ENCODE measurements around the gene IGSF9B. TPM values are rescaled to one million over a fixed set of nuclear protein-coding genes. Genes with fewer than 3 reads are reported as not detected.

Gene IGSF9B
- total RNA-seq, 2 donors from 2014 or later = 2.3 to 4.4 TPM

DNA sequence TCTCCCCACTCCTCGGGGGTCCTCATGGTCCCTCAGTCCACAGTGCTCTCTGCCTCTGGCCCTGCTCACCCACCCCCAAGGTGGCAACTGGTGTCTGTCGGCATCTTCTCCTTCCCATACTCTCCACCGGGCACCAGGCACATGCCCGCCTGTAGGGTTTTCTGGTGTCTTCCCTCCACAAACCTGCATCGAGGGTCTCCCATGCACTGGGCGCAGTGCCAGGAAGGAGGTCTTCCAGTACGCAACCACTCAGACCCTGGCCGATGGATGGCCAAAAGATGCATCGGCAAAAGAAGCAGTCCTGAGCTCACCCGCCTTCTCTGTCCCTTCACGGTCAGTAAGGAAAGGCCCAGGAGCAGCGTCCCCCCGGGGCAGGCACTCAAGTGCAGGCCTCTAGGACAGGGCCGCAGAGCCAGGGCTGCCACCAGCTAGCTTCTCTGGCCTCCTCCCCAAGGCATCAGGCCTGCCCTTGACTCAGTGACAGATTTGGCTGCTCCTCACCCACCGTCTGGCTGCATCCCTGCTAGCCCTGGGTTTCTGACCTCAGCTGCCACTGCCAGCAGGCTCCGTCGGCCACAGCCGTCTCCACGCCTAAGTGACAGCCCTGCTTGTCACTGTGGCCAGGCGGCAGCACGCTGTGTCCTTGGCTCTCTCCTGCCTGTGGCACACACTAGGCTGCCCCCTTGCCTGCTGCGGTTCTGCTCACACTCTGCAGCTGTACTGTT, 32.1 kb upstream of the IGSF9B start:
- intact Hi-C loops (cut with DNase I, micrococcal nuclease) = no loop called here
- ATAC-seq = no peak

GRCh38 chr11:133987171-133987570, 30.4 kb upstream of the IGSF9B start:
- ATAC-seq (no peak), DNase-seq (no peak)
- intact Hi-C loops (cut with DNase I, micrococcal nuclease) = no loop called here

More for the DNA sequence above, 32.1 kb upstream of the IGSF9B start:
- DNase-seq = no peak

- ATAC-seq (no peak), DNase-seq (no peak)
- intact Hi-C loops (cut with DNase I, micrococcal nuclease) = no loop called here
Observed at GRCh38 chr11:133985981-133986944, 29.5 kb upstream of the IGSF9B start.

- intact Hi-C loops (cut with DNase I, micrococcal nuclease) = no loop called here
- no peak for ATAC-seq
- DNase-seq = no peak
Observed at GRCh38 chr11:133984828-133985227, 28.1 kb upstream of the IGSF9B start.

- intact Hi-C loops (cut with DNase I, micrococcal nuclease) = no loop called here
- DNase-seq = no peak
- ATAC-seq = no peak
Observed at GRCh38 chr11:133983660-133984316, 27.0 kb upstream of the IGSF9B start.

DNA sequence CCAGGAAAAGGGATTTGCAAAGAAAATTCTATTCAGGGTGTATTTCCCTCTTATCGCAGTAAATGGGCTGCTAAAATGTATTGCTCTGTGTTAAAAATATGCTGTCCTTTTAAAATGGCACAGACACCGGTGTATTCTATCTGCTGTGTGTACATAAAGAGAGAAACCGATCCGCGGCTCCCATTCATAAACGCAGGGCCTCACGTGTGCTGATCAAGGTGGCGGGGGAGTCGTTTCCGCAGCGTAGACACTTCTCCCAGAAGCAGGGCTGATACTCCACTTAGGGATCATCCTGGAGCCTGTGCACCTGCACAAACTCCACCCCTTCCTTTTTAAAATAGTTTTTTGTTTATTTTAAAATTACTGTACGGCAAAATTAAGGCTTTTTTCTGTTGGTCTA, 26.1 kb upstream of the IGSF9B start:
- DNase-seq = no peak
- intact Hi-C loops (cut with DNase I, micrococcal nuclease) = no loop called here
- ATAC-seq = no peak

- no peak for ATAC-seq
- intact Hi-C loops (cut with DNase I, micrococcal nuclease) = no loop called here
- DNase-seq = no peak
Observed at GRCh38 chr11:133982151-133982550, 25.4 kb upstream of the IGSF9B start.

GRCh38 chr11:133981156-133981555, 24.4 kb upstream of the IGSF9B start:
- intact Hi-C loops (cut with DNase I, micrococcal nuclease) = no loop called here
- DNase-seq (no peak), ATAC-seq (no peak)

DNA sequence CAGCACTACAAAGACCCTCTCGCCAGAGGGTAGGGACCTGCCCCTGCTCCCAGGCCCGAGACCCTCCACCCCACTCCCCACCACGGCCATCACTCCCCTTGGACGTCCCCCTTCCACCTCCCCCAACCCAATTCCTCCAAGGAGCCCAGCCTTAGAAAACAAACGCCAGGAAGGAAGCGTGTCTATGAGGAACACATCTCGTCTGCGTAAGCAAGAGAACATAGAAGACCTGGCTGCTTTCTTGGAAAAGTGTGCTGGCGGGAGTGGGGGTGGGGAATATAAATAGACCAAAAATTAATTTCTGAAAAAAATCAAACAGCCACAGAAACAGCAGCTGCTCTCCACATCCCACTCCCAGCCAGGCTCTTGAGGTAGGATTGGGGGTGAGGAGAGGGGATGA, 23.9 kb upstream of the IGSF9B start:
- DNase-seq (no peak), ATAC-seq (no peak)
- intact Hi-C loops (cut with DNase I, micrococcal nuclease) = no loop called here

DNA sequence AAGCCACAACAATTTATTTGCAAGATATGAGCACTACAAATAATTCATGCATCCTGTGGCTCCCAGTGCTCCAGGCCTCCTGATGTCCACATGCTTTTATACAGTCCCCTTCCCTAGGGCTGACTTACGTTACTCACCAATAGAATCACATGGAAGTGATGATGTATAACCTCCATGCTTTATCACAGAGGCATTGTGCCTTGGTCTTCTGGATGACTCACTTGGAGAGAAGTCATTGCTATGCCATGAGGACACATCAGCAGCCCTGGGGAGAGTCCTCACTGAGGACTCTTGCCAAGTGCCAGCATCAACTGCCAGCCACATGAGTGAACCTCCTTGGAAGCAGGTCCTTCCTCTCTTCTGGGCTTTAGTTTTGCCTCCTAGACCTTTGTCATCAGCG, 22.0 kb upstream of the IGSF9B start:
- ATAC-seq = no peak

GRCh38 chr11:133977067-133977677, 20.4 kb upstream of the IGSF9B start:
- intact Hi-C loops (cut with DNase I, micrococcal nuclease) = no loop called here
- DNase-seq = no peak
- no peak for ATAC-seq

More for the DNA sequence above, 22.0 kb upstream of the IGSF9B start:
- DNase-seq = no peak
- intact Hi-C loops (cut with DNase I, micrococcal nuclease) = no loop called here

- no peak for ATAC-seq
- DNase-seq = no peak
- intact Hi-C loops (cut with DNase I, micrococcal nuclease) = no loop called here
Observed at GRCh38 chr11:133975488-133975849, 18.7 kb upstream of the IGSF9B start.

- ATAC-seq = no peak
- no peak for DNase-seq
- intact Hi-C loops (cut with DNase I, micrococcal nuclease) = no loop called here
Observed at GRCh38 chr11:133974836-133975487, 18.2 kb upstream of the IGSF9B start.

DNA sequence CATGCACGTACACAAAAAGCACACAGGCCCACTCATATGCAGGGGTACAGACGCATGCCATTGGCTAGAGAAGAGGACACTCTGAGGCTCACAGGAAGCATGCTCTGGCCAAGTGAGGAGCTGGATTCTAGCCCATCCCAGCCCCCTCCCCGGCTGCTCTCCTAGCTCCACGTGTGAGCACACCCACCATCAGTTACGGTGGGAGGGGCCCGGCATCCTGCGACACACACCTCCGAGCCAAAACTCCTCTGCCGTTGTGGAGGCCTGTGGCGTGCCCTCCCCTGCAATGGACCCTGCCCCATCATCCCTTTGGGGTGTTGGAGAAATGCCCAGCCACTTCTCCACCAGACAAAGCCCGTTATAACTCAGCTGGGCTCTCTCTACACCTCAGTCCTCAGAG, 15.1 kb upstream of the IGSF9B start:
- no peak for ATAC-seq
- intact Hi-C loops (cut with DNase I, micrococcal nuclease) = no loop called here

GRCh38 chr11:133969112-133969511, 12.3 kb upstream of the IGSF9B start:
- intact Hi-C loops (cut with DNase I, micrococcal nuclease) = no loop called here
- DNase-seq = no peak
- no peak for ATAC-seq

More for the DNA sequence above, 15.1 kb upstream of the IGSF9B start:
- no peak for DNase-seq

GRCh38 chr11:133968300-133968699, 11.5 kb upstream of the IGSF9B start:
- intact Hi-C loops (cut with DNase I, micrococcal nuclease) = no loop called here
- DNase-seq = no peak
- ATAC-seq = no peak

DNA sequence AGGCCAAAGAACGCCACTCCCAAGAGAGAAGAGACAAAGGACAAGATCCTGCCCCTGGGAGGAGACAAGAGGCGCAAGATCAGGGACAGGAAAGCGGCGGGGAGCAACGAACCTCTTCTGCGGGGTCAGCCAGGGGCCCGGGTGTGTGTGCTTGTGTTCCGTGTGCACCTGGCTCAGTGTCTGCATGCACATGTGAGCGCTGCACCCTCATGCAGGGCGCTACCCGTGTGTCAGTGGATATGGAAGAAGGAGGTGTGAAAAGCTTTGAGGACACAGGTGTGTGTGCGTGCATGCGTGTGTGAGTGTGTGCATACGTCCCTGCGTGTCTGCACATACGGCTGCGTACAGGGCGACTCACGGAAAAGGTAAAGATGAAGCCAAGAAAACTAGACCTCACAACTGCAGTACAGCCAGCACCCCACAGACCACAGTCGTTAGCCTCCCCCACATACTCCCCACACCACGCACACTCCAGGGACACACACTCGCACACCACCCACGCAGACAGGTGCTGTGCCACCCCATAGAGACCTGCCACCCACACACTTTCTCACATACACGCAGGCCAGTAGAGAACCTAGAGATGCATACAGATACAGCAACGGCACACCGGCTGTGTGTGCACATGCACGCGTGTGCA, 11.0 kb upstream of the IGSF9B start:
- ATAC-seq (no peak), DNase-seq (no peak)
- intact Hi-C loops (cut with DNase I, micrococcal nuclease) = no loop called here

DNA sequence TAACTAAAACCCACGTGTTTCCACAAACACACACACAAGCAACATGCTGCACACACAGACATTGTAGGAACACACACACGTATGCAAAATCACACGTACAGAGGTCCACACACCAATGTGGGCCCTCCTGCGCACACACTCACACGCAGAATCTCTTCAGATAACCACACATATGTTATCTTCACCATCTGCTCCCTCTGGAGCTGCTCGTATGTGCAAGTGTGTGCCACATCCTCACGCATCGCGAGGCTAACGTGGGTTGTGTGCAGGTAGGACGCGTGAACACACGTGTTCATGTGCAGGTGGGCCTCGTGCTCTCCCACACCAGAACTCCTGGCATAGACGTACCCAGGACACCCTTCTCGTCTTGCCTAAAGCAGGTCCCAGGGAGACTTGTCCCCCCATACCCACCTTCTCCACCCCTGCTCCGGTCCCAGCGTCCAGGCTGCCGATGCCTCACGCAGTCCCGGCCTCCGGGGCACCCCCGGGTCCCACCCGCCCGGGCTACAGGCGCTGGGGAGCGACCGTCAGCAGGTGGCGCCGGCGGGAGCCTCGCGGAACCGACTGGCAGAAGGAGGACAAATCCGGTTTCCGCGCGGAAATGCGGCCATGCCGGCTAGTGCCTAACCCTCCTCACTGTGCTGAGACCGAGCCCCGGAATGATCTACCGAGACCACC, 10.3 kb upstream of the IGSF9B start:
- peak in 1 of 2 donors; percentile 52 for DNase-seq
- ATAC-seq = peak; percentile 47
- intact Hi-C loops (cut with DNase I, micrococcal nuclease) = no loop called here

All from left colon (tissue), 2 donors.